GM21515 (cell line): ENCODE measurements around the gene SCN2B.
"Not testable (repeated sequence)": the region's sequence is repeated elsewhere in the genome, so short reads cannot be mapped to it uniquely, and the experiment has no call there.

Source experiments
- ATAC-seq: cut with Tn5 transposase; IDR thresholded peaks from one replicate; pipeline ENCODE4 v1.9.1; 2021; ENCODE audit not compliant: unreplicated experiment

Gene SCN2B

DNA sequence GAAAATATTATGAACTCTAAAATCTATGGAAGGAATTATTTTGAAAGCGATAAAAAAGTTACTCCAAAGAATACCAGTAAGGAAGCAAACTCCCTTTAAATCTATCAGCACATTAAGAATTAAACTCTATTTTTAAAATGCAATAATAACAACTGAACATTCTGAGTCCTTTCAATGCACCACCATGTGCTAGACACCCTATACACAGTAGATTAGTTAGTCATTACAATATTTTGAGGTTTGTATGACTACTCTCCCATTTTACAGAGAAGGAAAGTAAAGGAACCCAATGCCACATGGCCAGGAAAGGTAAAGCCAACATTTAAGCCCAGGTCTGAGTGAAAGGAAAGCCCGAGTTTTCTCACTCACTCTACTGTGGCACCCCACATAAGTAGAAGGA lies 30.6 kb upstream of the SCN2B start:
- ATAC-seq = no peak

DNA sequence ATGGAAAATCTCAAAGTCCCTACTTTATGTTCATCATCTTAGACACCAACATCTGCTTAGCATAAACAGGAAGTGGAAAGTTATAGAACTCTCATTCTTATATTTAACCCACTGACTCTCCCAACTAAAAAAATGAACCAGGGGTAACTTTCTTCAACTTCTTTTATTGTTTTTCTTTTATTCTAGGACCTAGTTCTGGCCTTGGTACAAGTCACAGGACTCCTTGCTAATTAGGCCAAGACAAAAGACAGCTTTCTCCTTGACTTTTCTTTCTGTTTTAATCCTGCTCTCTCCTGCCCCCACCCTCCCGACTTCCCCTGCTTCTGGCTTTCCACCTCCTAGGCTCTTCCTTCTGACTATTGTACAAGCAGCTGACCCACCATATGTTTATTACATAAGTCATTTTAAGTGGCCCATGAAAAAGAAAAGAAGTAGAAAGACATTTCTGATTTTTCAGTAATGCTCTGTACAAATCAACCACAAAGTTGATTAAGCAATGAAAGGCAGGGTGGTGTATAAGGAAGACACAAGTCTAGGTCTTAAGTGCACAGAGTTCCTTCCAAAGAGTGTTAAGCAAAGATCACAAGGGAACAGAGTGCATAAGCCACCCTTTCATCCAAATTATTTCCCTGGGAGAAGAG lies 30.1 kb upstream of the SCN2B start:
- ATAC-seq = no peak

- ATAC-seq = no peak
These were observed 29.4 kb upstream of the SCN2B start for GRCh38 chr11:118205606-118206378.

DNA sequence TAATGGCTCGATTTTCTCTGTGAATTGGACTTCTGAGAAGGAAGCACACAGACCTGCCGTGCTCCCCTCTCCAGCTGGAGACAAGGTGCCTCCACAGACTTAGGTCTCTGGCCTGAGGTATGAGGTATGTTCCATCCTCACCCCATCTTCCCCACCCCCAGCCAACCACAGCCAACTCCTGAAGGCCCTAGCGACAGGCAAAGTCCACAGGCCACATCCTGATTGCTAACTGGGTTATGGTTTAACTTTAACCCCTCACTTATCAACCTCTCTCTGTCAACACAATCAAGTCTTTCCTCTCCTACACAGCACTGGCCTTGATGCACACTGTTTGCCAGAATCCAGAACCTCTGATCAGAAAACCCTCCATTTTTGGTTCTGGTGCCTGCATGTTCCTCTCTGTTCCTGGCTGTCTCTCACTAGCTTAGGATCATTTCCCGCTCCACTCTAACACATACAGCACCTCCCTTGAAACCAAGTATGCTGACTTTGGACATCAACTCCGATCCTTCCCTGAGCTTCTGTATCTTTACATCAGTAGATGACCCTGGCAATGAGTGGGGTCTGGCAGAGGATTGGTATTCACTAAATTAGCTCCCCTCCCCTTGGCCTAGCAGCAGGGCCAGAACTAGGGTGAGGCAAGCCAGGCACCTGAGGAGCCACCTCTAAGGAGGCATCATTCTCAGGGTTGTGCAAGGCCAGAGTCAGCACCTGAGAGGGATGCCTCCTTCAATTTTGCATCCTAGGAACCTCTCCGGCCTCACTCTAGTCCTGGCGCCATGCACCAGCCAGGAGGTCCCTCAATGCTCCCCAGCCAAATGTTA lies 26.4 kb upstream of the SCN2B start:
- no peak for ATAC-seq

DNA sequence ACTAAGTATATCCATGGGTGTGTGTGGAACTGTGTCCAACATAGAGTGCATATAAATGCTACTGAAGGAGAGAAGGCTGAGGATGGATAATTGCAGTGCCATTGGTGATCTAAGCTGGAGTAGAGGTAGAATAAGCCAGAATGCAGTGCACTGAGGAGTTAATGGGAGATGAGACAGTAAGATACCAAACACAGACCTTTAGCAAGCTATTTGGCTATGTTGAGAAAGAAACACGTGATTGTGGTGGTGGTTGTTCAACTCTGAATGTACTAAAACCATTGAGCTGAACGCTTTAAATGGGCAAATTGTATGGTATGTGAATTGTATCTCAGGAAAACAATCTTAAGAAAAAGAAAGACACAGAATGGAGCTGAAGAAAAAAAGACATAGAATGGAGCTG lies 25.5 kb upstream of the SCN2B start:
- no peak for ATAC-seq

GRCh38 chr11:118200901-118201680 lies 24.7 kb upstream of the SCN2B start:
- ATAC-seq = no peak

GRCh38 chr11:118200497-118200896 lies 24.1 kb upstream of the SCN2B start:
- ATAC-seq = no peak

- no peak for ATAC-seq
These were observed 22.7 kb upstream of the SCN2B start for GRCh38 chr11:118199135-118199534.

DNA sequence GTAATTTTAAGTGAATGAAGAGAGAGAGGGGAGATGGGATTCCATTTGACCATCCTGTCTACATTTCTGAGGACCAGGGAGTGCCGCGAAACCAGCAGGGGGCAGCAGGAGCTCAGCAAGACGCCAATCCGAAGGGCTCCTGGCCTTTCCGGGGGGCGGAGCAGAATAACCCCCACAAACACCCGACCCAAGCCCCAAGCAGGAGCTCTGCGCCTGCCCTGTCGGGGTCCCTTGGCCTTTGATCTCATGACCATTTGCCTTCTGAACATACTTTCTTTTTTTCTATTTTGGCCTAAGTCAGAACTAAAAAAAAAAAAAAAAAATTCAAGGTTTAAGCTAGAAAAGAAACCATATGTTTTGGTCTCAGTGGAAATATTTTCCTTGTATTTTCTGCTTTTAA lies 21.9 kb upstream of the SCN2B start:
- ATAC-seq = no peak

DNA sequence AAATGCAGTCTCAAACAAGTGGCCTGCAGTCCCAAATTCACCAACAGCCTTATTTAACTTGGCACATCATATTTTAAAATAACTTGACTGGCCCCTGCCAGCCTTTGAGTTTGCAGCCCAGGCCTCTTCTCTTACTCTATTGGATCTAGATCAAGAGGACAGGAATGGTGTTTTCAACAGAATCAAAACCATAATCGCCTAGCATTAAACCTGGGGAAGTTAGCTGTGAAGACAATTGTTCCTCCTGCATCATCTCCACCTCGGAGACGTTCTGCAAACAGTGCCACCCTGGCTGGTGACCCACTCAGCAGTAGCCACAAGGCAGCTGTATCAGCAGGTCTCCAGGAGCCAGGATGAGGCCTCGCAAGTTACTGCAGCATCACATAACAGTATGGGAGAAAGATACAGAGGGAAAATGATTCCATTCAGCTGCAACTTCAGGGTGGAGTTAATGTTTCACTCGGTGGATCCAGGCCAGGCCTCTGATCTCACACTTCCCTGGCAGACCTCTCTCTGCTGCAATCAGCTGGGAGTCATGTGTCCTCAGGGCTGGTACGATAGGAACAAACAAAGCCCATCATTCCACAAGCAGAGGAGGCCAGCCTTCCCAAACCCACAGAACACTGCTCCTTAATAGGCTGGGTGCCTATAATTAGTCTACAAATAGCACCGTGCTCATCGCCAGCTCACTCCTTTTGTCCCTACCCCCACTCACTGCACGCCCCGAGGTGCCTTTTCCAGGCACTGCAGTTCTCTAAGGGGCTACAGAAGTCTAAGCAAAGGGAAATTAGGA lies 18.6 kb upstream of the SCN2B start:
- ATAC-seq = no peak

- ATAC-seq = no peak
These were observed 17.6 kb upstream of the SCN2B start for GRCh38 chr11:118193910-118194566.

DNA sequence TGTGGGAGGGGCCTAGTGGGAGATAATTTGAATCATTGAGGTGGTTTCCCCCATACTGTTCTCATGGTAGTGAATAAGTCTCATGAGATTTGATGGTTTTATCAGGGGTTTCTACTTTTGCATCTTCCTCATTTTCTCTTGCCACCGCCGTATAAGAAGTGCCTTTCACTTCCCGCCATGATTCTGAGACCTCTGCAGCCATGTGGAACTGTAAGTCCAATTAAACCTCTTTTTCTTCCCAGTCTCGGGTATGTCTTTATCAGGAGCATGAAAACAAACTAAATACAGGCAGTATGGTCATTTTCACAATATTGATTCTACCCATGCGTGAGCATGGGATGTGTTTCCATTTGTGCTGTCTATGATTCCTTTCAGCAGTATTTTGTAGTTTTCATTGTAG lies 16.4 kb upstream of the SCN2B start:
- ATAC-seq = not testable (repeated sequence)

DNA sequence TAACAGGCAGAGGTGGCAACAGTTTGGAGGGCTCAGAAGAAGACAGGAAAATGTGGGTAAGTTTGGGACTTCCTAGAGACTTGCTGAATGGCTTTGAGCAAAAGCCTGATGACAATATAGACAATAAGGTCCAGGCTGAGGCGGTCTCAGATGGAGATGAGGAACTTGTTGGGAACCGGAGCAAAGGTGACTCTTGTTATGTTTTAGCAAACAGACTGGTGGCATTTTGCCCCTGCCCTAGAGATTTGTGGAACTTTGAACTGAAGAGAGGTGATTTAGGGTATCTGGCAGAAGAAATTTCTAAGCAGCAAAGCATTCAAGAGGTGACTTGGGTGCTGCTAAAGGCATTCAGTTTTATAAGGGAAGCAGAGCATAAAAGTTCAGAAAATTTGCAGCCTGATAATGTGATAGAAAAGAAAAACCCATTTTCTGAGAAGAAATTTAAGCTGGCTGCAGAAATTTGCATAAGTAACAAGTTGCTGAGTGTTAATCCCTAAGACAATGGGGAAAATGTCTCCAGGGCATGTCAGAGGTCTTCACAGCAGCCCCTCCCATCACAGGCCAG lies 14.6 kb upstream of the SCN2B start:
- ATAC-seq = not testable (repeated sequence)

DNA sequence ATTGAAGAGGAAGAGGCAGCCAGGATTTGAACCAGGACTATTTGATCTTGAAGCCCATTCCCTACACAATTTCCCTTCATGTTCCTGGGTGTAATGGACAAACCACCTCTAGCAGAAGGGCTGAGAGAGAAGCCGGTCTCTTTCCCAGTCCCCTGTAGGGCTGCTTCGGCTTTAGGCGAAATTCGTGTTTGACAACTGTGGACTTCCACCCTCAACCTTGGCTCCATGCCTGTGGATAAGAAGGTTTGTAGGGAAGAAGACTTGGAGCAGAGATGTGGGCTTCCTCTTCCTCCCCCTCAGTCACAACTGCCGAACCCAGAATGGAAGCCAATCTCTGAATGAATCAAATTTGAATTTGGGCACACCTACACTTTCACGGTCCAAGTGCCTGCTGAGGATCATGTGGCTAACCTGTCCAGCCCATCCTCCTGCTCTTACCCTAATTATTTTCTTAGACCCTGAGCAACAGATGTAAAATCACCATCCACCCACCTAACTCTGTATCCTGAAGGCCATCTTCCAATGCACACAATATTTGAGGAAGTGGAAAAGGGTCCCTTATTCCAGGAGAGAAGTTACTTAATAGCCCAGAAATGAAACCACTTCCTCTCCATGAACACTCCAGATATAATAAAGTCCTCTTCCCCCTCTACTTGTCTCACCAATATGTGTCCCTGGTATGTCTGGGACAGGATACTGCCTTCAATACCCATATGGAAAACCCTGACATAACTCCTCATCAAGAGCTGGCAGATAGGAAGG lies 10.1 kb upstream of the SCN2B start:
- ATAC-seq = no peak

DNA sequence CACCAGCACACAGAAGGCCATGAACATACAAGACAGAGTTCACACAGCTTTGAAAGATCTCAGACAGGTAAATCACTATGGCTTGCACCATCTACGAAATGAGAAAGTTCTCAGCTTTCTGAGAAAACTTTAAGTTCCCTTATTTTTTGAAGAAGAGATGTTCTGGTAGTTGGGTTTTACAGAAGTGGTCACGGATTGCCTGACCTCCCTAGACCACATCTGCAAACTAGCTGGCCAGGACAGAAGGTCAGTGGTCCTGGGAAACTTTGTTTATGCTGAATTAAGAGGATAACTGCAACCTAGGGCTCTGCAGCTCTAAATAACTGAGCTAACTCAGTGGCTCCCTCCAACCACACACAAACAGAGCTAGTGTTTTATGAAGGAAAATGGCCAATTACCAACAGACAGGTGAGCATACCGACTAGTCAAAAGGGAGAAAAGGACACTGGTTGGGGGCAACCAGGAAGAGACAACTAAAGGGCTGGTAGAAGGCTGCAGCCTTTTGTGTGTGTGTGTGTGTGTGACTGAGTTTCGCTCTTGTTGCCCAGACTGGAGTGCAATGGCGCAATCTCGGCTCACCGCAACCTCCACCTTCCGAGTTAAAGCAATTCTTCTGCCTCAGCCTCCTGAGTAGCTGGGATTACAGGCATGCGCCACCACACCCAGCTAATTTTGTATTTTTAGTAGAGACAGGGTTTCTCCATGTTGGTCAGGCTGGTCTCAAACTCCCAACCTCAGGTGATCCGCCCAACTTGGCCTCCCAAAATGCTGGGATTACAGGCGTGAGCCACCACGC lies 8.5 kb upstream of the SCN2B start:
- no peak for ATAC-seq

- not testable (repeated sequence) for ATAC-seq
These were observed 7.3 kb upstream of the SCN2B start for GRCh38 chr11:118183691-118184090.

- no peak for ATAC-seq
These were observed 3.9 kb upstream of the SCN2B start for GRCh38 chr11:118180300-118180703.

DNA sequence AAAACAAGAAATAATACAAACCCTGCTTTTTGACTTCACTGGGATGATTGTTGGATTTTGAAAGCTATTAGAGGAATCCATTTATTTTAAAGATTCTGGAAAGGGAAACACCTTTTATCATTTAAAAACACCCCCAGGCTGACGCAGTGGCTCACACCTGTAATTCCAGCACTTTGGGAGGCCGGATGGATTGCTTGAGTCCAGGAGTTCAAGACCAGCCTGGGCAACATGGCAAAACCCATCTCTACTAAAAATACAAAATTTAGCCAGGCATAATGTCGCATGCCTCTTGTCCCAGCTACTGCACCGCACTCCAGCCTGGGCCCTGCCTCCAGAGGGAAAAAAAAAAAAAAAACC lies 317 bp upstream of the SCN2B start:
- ATAC-seq = no peak
